HG03108 (cell line): ENCODE data around the gene OR2G6.
"Not testable (repeated sequence)": the region's sequence is repeated elsewhere in the genome, so short reads cannot be mapped to it uniquely, and the experiment has no call there.

ENCODE experiments used
- ATAC-seq: cut with Tn5 transposase; IDR thresholded peaks from one replicate; pipeline ENCODE4 v1.9.1; 2021; ENCODE audit warnings: moderate library complexity; ENCODE audit not compliant: unreplicated experiment

Gene OR2G6

DNA sequence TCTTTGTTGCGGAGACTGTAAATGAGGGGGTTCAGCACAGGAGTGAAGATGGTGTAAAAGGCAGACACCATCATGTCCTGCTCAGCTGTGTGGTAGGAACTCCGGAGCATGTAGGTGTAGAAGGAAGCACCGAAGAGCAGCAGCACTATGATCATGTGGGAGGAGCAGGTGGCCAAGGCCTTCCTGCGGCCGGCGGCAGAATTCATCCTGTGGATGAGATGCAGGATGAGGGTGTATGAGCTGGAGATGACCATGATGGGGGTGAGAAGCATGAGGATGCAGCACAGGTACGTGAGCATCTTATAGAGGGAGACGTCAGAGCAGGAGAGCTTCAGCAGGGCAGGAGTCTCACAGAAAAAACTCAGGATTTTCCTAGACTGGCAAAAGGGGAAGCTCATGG lies 66.0 kb downstream of the OR2G6 start:
- ATAC-seq, result not testable (repeated sequence)

DNA sequence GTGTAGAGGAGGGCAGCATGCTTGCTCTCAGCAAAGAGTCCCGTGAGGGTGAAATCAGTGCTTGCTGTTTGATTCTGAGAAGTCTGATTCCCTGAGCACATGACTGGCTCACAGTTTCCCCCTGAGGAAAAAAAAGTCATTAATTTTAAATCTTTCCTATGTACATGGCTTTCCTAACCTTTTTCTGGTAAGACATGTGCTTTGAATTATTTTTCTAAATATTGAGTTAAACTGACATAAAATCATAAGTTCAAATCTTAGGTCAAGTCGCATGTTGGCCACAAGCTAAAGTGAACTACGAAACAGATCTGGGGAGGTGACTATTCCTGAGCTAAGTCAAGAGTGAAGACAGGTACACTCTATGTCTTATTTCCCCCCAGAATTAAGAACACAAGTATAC lies 66.8 kb downstream of the OR2G6 start, which contains the start of gene OR2T34:
TSS of gene OR2T34 (minus strand) at position 101 of the 400 bp plus-strand sequence. CDS start at position 101, 0 bp downstream.
- ATAC-seq, result not testable (repeated sequence)

- ATAC-seq, result no peak
Observed at GRCh38 chr1:248576260-248576980, 68.5 kb downstream of the OR2G6 start.
